HepG2 (cell line): ENCODE results near the gene MGLL. TPM values are rescaled to one million over a fixed set of nuclear protein-coding genes. Genes with fewer than 3 reads are reported as not detected.

Experiments used
- CHCHD3 ChIP-seq: sonication (generic); formaldehyde crosslinking; IDR thresholded peaks from 2 replicates; pipeline ENCODE4 v1.8.0; 2022; ENCODE audit warnings: mild to moderate bottlenecking, missing genetic modification reagents, moderate library complexity
- CREB1 ChIP-seq, 2 experiments: fragments of 450-650 bp in 1 of 2; IDR thresholded peaks; 2 replicates each; pipeline ENCODE4 v1.6.1; 2016 to 2017; ENCODE audit warnings: control low read depth in 1 of 2, mild to moderate bottlenecking in 1 of 2, missing compliant biosample characterization in 1 of 2, missing genetic modification characterization in 1 of 2
- FOXA1 ChIP-seq, 2 experiments: fragments of 450-650 bp in 1 of 2; sonication (generic) in 1 of 2; formaldehyde crosslinking in 1 of 2; IDR thresholded peaks; 2 replicates each; pipeline versions ENCODE4 v1.4.0 to v1.6.1; 2016 to 2020; ENCODE audit warnings: missing genetic modification reagents in 1 of 2
- MIER3 ChIP-seq: IDR thresholded peaks from 2 replicates; pipeline ENCODE4 v1.6.1; 2016; ENCODE audit warnings: missing compliant biosample characterization, borderline replicate concordance
- NBN ChIP-seq: fragments of 450-650 bp; conservative IDR thresholded peaks from 2 replicates; pipeline ENCODE4 v1.6.1; 2017
- PAF1 ChIP-seq: IDR thresholded peaks from 2 replicates; pipeline ENCODE4 v1.6.1; 2016; ENCODE audit warnings: missing genetic modification reagents, missing compliant biosample characterization
- PRDM15 ChIP-seq: sonication (generic); formaldehyde crosslinking; IDR thresholded peaks from 2 replicates; pipeline ENCODE4 v1.4.0; 2020; ENCODE audit warnings: missing genetic modification reagents
- REXO4 ChIP-seq: sonication (generic); formaldehyde crosslinking; IDR thresholded peaks from 2 replicates; pipeline ENCODE4 v1.8.0; 2022; ENCODE audit warnings: missing genetic modification reagents, mild to moderate bottlenecking, borderline replicate concordance
- TEAD3 ChIP-seq: optimal IDR thresholded peaks from 2 replicates; pipeline ENCODE3; 2016; ENCODE audit warnings: borderline replicate concordance
- ZBTB44 ChIP-seq: sonication (generic); formaldehyde crosslinking; IDR thresholded peaks from 2 replicates; pipeline ENCODE4 v1.4.0; 2020; ENCODE audit warnings: missing genetic modification reagents
- ZBTB7A ChIP-seq: sonication (generic); formaldehyde crosslinking; IDR thresholded peaks from 2 replicates; pipeline ENCODE4 v1.8.0; 2022; ENCODE audit warnings: mild to moderate bottlenecking, missing genetic modification reagents
- ZNF354B ChIP-seq: sonication (generic); formaldehyde crosslinking; IDR thresholded peaks from 2 replicates; pipeline ENCODE4 v1.8.0; 2022; ENCODE audit warnings: mild to moderate bottlenecking, missing genetic modification reagents
- ZNF382 ChIP-seq: sonication (generic); formaldehyde crosslinking; IDR thresholded peaks from 2 replicates; pipeline ENCODE4 v1.5.0; 2020; ENCODE audit warnings: missing genetic modification reagents, mild to moderate bottlenecking, borderline replicate concordance
- ZNF446 ChIP-seq: sonication (generic); formaldehyde crosslinking; IDR thresholded peaks from 2 replicates; pipeline ENCODE4 v1.5.0; 2020; ENCODE audit warnings: mild to moderate bottlenecking, missing genetic modification reagents
- polyA plus RNA-seq, 8 experiments: library from polyadenylated mRNA; depleted of rRNA in 3 of 8; stranded (reverse) in 7 of 8; unstranded in 1 of 8; fragments of >200 nt; fragmentation: Illumina TruSeq in 4 of 8; extraction: Trizol in 4 of 8; gene quantifications; 2 replicates each; pipeline versions ENCODE4 v1.2.1 to v1.2.3, GENCODE V29; 2011 to 2016; ENCODE audit warnings: low read depth in 4 of 8, missing spikeins in 1 of 8, mixed read lengths in 1 of 8; ENCODE audit not compliant: insufficient read depth in 1 of 8
- total RNA-seq, 5 experiments: library from RNA; depleted of rRNA; stranded (reverse); fragments of >200 nt; fragmentation: Illumina TruSeq; extraction: Trizol; gene quantifications; 2 replicates each; pipeline ENCODE4 v1.2.3, GENCODE V29; 2016; ENCODE audit warnings: low read depth in 1 of 5
- TF ChIP-seq, protein P1 (sequence below): fragments of 450-650 bp; IDR thresholded peaks from 2 replicates; pipeline ENCODE4 v1.6.1; 2016
- TF ChIP-seq, protein P2 (sequence below): sonication (generic); formaldehyde crosslinking; IDR thresholded peaks from 2 replicates; pipeline ENCODE4 v1.5.0; 2020; ENCODE audit warnings: mild to moderate bottlenecking, missing genetic modification reagents, moderate library complexity
- TF ChIP-seq, protein P3 (sequence below): sonication (generic); formaldehyde crosslinking; IDR thresholded peaks from 2 replicates; pipeline ENCODE4 v1.5.1; 2020; ENCODE audit warnings: missing genetic modification reagents, mild to moderate bottlenecking, borderline replicate concordance
- TF ChIP-seq, protein P4 (sequence below): sonication (generic); formaldehyde crosslinking; IDR thresholded peaks from 2 replicates; pipeline ENCODE4 v1.5.0; 2020; ENCODE audit warnings: missing genetic modification reagents

The MGLL gene
- total and polyA plus RNA-seq, 2 of the 13 experiments (the other 11 are each of a cell fraction or from before 2014, with no cell fraction given): not detected

- TF ChIP-seq CHCHD3 (CRISPR knock-in tag) (no peak), PAF1 (CRISPR knock-in tag) (no peak), PRDM15 (CRISPR knock-in tag) (no peak), FOXA1 (IDR thresholded peaks at IDR 0.05) (no peak), FOXA1 (CRISPR knock-in tag; IDR thresholded peaks at IDR 0.05) (peak; percentile 76), TEAD3 (CRISPR knock-in tag) (no peak), ZNF382 (CRISPR knock-in tag) (no peak), NBN (no peak), ZBTB7A (CRISPR knock-in tag) (no peak), ZNF354B (CRISPR knock-in tag) (no peak), ZBTB44 (CRISPR knock-in tag) (no peak), CREB1 (IDR thresholded peaks at IDR 0.05) (no peak), CREB1 (CRISPR knock-in tag; IDR thresholded peaks at IDR 0.05) (no peak), REXO4 (CRISPR knock-in tag) (no peak), ZNF446 (no peak), MIER3 (CRISPR knock-in tag) (no peak)
- TF ChIP-seq, protein P1, sequence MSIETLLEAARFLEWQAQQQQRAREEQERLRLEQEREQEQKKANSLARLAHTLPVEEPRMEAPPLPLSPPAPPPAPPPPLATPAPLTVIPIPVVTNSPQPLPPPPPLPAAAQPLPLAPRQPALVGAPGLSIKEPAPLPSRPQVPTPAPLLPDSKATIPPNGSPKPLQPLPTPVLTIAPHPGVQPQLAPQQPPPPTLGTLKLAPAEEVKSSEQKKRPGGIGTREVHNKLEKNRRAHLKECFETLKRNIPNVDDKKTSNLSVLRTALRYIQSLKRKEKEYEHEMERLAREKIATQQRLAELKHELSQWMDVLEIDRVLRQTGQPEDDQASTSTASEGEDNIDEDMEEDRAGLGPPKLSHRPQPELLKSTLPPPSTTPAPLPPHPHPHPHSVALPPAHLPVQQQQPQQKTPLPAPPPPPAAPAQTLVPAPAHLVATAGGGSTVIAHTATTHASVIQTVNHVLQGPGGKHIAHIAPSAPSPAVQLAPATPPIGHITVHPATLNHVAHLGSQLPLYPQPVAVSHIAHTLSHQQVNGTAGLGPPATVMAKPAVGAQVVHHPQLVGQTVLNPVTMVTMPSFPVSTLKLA: no peak
- TF ChIP-seq, protein P2, sequence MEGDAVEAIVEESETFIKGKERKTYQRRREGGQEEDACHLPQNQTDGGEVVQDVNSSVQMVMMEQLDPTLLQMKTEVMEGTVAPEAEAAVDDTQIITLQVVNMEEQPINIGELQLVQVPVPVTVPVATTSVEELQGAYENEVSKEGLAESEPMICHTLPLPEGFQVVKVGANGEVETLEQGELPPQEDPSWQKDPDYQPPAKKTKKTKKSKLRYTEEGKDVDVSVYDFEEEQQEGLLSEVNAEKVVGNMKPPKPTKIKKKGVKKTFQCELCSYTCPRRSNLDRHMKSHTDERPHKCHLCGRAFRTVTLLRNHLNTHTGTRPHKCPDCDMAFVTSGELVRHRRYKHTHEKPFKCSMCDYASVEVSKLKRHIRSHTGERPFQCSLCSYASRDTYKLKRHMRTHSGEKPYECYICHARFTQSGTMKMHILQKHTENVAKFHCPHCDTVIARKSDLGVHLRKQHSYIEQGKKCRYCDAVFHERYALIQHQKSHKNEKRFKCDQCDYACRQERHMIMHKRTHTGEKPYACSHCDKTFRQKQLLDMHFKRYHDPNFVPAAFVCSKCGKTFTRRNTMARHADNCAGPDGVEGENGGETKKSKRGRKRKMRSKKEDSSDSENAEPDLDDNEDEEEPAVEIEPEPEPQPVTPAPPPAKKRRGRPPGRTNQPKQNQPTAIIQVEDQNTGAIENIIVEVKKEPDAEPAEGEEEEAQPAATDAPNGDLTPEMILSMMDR (CRISPR knock-in tag): 0 out of 2 replicates have a peak, but pooled peaks have one; percentile 2
- TF ChIP-seq, protein P3, sequence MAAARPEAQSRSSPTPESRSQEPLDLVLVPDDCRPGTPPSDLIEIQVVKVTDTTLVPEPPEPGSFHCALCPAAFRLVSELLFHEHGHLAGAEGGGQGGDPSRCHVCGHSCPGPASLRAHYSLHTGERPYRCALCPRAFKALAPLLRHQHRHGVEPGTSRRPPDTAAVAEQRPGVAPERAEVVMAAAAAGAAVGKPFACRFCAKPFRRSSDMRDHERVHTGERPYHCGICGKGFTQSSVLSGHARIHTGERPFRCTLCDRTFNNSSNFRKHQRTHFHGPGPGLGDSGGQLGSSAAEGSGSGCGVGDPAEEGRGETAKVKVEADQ (CRISPR knock-in tag): no peak
- TF ChIP-seq, protein P4, sequence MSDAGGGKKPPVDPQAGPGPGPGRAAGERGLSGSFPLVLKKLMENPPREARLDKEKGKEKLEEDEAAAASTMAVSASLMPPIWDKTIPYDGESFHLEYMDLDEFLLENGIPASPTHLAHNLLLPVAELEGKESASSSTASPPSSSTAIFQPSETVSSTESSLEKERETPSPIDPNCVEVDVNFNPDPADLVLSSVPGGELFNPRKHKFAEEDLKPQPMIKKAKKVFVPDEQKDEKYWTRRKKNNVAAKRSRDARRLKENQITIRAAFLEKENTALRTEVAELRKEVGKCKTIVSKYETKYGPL (CRISPR knock-in tag): no peak
These were observed 149.7 kb downstream of the MGLL start, which contains the start of gene ABTB1 (continued) for GRCh38 chr3:127672429-127673190.
